Mesendoderm (in vitro differentiated cells): ENCODE measurements around the gene MAD2L1.

Experiments
- DNase-seq: peaks from one replicate; pipeline ENCODE4 v3.0.0; 2013
- H2AK5ac ChIP-seq: 2 replicates; pipeline ENCODE4 v1.6.1; 2013; ENCODE audit warnings: low read length, inconsistent platforms
- H2BK120ac ChIP-seq: 2 replicates; pipeline ENCODE4 v1.6.1; 2013; ENCODE audit warnings: low read depth, mild to moderate bottlenecking, low read length, moderate library complexity, mixed read lengths
- H2BK15ac ChIP-seq: replicated peaks from 2 replicates; pipeline ENCODE4 v1.6.1; 2013; ENCODE audit warnings: low read depth, mild to moderate bottlenecking, moderate library complexity
- H2BK5ac ChIP-seq: 2 replicates; pipeline ENCODE4 v1.6.1; 2013; ENCODE audit warnings: low read length, inconsistent platforms
- H3K18ac ChIP-seq: 2 replicates; pipeline ENCODE4 v1.6.1; 2013; ENCODE audit warnings: mild to moderate bottlenecking, low read length, mixed read lengths
- H3K23ac ChIP-seq: one replicate; pipeline ENCODE4 v1.6.1; 2013; ENCODE audit warnings: low read length
- H3K27ac ChIP-seq: 2 replicates; pipeline ENCODE4 v1.5.1; 2013; ENCODE audit warnings: low read depth, mild to moderate bottlenecking, inconsistent platforms, low read length, moderate library complexity
- H3K27me3 ChIP-seq: 2 replicates; pipeline ENCODE4 v1.6.1; 2013; ENCODE audit warnings: low read length, control low read depth, mild to moderate bottlenecking, inconsistent platforms; ENCODE audit not compliant: insufficient read depth, poor library complexity
- H3K36me3 ChIP-seq: 2 replicates; pipeline ENCODE4 v1.6.1; 2013; ENCODE audit warnings: low read length, inconsistent platforms; ENCODE audit not compliant: control insufficient read depth, insufficient read depth
- H3K4ac ChIP-seq: one replicate; pipeline ENCODE4 v1.6.1; 2013; ENCODE audit warnings: low read depth, mild to moderate bottlenecking, low read length, moderate library complexity
- H3K4me1 ChIP-seq: 2 replicates; pipeline ENCODE4 v1.6.1; 2013; ENCODE audit warnings: low read depth, low read length, inconsistent platforms; ENCODE audit not compliant: control insufficient read depth
- H3K4me2 ChIP-seq: 2 replicates; pipeline ENCODE4 v1.6.1; 2013; ENCODE audit warnings: low read length
- H3K4me3 ChIP-seq: 2 replicates; pipeline ENCODE4 v1.5.1; 2013; ENCODE audit warnings: mild to moderate bottlenecking, low read length
- H3K56ac ChIP-seq: one replicate; pipeline ENCODE4 v1.6.1; 2013; ENCODE audit warnings: low read length
- H3K79me1 ChIP-seq: 2 replicates; pipeline ENCODE4 v1.6.1; 2013; ENCODE audit warnings: low read length, inconsistent platforms
- H3K79me2 ChIP-seq: 2 replicates; pipeline ENCODE4 v1.6.1; 2013; ENCODE audit warnings: mild to moderate bottlenecking, low read length; ENCODE audit not compliant: control insufficient read depth, insufficient read depth
- H3K9ac ChIP-seq: 2 replicates; pipeline ENCODE4 v1.6.1; 2013; ENCODE audit warnings: low read length, inconsistent platforms
- H4K5ac ChIP-seq: one replicate; pipeline ENCODE4 v1.6.1; 2013; ENCODE audit warnings: low read length
- H4K8ac ChIP-seq: one replicate; pipeline ENCODE4 v1.6.1; 2013; ENCODE audit warnings: low read depth, mild to moderate bottlenecking, control low read depth, low read length, moderate library complexity
- WGBS: extraction: QIAGEN DNeasy Blood & Tissue Kit; methylation state at CpG from one replicate; pipeline ENCODE4 v1.1.7; 2013; ENCODE audit warnings: low lambda C conversion rate, missing lambda C conversion rate; ENCODE audit not compliant: insufficient coverage; ENCODE audit errors: extremely low coverage; 5-methylcytosine and 5-hydroxymethylcytosine counted together

Gene MAD2L1

GRCh38 chr4:120007896-120008436, 58.7 kb downstream of the MAD2L1 start:
- no peak overlapping the region for H3K27ac ChIP-seq
- no peak overlapping the region for H4K8ac ChIP-seq
- no peak overlapping the region for H2BK15ac ChIP-seq
- H2BK120ac ChIP-seq = no peak overlapping the region
- H3K4me2 ChIP-seq = no peak overlapping the region
- H3K18ac ChIP-seq = no peak overlapping the region
- no peak overlapping the region for H4K5ac ChIP-seq
- H3K9ac ChIP-seq = no peak overlapping the region
- H3K4me1 ChIP-seq = no peaks in the 10 kb centered on the region
- no peak overlapping the region for H3K4me3 ChIP-seq
- DNase-seq = no peak
- no peak overlapping the region for H3K56ac ChIP-seq
- H2AK5ac ChIP-seq = no peak overlapping the region
- H3K23ac ChIP-seq = no peak overlapping the region
- H2BK5ac ChIP-seq = no peak overlapping the region
- H3K27me3 ChIP-seq = no peaks in the 10 kb centered on the region
- no CpG with 5 or more reads among the region's 5 CpGs for WGBS
- no peaks in the 10 kb centered on the region for H3K79me1 ChIP-seq
- no peak overlapping the region for H3K4ac ChIP-seq
- no peaks in the 10 kb centered on the region for H3K36me3 ChIP-seq
- H3K79me2 ChIP-seq = no peaks in the 10 kb centered on the region

GRCh38 chr4:120007191-120007871, 59.3 kb downstream of the MAD2L1 start:
- Histone ChIP-seq H2BK120ac (no peak overlapping the region), H3K18ac (no peak overlapping the region), H3K4me1 (no peaks in the 10 kb centered on the region), H4K5ac (no peak overlapping the region), H2BK5ac (no peak overlapping the region), H3K79me1 (no peaks in the 10 kb centered on the region), H3K56ac (no peak overlapping the region), H2AK5ac (no peak overlapping the region), H3K4me3 (no peak overlapping the region), H3K9ac (no peak overlapping the region), H3K79me2 (no peaks in the 10 kb centered on the region), H3K4me2 (no peak overlapping the region), H3K36me3 (no peaks in the 10 kb centered on the region), H4K8ac (no peak overlapping the region), H3K27me3 (no peaks in the 10 kb centered on the region), H3K23ac (no peak overlapping the region), H2BK15ac (no peak overlapping the region), H3K4ac (no peak overlapping the region), H3K27ac (no peak overlapping the region)
- WGBS = no CpG with 5 or more reads among the region's 5 CpGs
- DNase-seq = no peak
